SW480 (cell line): ENCODE measurements around the gene TMEM132E.

Experiments used
- DNase-seq: peaks from one replicate; pipeline ENCODE4 v3.0.0-alpha.2; 2016; ENCODE audit warnings: low spot score

TMEM132E gene

DNA sequence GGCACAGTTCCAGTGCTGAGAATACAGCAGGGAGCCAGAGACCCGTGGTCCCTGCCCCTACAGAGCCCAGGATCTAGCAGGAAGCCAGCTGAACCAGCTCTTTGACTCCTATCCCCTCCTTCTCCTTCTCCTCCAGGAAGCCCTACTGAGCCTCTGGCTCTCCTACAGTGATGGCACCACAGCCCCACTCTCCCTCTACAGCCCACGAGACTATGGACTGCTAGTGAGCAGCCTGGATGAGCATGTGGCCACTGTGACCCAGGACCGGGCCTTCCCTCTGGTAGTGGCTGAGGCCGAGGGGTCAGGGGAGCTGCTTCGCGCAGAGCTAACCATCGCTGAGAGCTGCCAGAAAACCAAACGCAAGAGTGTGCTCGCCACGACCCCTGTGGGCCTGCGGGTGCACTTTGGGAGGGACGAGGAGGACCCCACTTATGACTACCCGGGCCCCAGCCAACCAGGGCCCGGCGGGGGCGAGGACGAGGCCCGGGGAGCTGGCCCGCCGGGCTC lies 57.7 kb downstream of the TMEM132E start:
- no peak for DNase-seq

DNA sequence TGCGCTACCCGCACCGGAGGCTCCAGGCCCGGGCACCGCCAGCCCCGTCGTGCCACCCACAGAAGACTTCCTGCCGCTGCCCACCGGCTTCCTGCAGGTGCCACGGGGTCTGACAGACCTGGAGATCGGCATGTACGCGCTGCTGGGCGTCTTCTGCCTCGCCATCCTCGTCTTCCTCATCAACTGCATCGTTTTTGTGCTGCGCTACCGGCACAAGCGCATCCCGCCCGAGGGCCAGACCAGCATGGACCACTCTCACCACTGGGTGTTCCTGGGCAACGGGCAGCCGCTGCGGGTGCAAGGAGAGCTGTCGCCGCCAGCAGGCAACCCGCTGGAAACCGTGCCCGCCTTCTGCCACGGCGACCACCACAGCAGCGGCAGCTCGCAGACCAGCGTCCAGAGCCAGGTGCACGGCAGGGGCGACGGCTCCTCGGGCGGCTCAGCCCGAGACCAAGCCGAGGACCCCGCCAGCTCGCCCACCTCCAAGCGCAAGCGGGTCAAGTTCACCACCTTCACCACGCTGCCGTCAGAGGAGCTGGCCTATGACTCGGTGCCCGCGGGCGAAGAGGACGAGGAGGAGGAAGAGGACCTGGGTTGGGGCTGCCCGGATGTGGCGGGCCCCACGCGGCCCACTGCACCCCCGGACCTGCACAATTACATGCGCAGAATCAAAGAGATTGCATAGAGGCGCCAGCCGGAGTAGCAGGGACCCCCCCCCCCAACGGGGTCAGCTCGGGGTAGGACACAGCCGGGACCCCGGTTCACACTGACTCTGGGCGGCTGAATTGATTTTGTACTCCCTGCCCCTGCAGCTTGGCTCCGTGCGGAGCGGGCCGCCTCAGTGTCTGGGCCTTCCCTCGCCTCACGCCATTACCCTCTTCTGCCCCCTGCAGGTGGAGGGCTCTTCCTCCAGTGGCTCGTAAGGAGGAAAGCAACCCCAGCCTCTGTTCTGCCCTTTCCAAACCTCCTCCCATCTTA lies 58.5 kb downstream of the TMEM132E start:
- peak; percentile 53 for DNase-seq

DNA sequence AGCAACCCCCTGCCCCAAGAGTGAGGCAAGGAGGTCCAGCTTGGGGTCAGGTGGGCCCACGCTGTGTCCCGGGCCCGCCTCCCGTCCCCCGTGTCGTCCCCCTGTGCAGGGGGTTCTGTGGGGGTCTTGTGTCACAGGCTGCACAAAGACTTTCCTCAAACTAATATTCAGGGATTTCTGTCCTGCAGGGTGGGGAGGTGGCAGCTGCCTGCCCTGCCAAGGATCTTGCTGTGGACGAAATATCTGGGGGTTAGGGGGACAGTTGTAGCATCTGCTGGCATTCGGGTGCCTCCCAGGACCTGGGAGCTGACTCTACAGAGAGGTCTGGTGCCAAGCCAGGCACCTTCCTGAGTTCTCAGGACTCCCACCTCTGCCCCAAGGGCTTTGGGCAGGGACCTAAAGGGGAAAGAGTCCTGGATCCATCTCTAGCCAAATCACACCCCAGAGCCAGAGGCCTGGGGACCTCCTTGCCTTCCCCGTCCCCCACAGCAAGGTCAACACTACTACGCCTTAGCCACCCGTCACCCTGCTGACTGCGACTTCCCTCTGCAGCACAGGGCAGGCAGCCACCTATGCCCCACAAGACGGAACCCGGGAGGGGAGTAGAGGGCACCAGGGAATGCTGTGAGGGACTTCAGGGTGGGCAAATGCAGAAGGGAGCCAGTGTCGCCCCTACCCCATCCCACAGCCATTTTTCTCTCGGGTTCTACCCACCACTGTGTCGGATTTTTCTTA lies 59.3 kb downstream of the TMEM132E start:
- no peak for DNase-seq

- no peak for DNase-seq
These were observed 60.5 kb downstream of the TMEM132E start for GRCh38 chr17:34639706-34640425.

- no peak for DNase-seq
These were observed 62.0 kb downstream of the TMEM132E start for GRCh38 chr17:34641368-34641767.

GRCh38 chr17:34644941-34645550 lies 65.7 kb downstream of the TMEM132E start:
- no peak for DNase-seq

- no peak for DNase-seq
These were observed 66.2 kb downstream of the TMEM132E start for GRCh38 chr17:34645594-34645993.

DNA sequence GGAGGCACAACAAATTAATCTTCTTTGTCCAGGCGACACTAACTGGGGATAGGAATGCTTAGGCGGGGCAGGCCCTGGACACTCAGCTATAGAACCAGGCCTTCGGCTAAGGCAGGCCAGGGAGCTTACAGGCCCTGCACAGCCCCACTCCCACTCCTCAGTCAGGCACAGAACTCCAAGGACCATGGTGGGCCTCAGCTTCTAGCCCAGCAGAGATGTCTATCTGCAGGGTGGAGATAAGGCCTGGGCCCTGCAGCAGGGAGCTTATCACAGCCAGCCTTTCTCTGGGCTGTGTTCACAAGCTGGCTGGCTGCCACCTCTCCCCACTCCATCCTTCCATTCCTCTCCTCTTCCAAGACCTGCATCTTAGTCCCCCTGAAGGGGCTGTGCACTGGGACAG lies 68.1 kb downstream of the TMEM132E start:
- DNase-seq: no peak

DNA sequence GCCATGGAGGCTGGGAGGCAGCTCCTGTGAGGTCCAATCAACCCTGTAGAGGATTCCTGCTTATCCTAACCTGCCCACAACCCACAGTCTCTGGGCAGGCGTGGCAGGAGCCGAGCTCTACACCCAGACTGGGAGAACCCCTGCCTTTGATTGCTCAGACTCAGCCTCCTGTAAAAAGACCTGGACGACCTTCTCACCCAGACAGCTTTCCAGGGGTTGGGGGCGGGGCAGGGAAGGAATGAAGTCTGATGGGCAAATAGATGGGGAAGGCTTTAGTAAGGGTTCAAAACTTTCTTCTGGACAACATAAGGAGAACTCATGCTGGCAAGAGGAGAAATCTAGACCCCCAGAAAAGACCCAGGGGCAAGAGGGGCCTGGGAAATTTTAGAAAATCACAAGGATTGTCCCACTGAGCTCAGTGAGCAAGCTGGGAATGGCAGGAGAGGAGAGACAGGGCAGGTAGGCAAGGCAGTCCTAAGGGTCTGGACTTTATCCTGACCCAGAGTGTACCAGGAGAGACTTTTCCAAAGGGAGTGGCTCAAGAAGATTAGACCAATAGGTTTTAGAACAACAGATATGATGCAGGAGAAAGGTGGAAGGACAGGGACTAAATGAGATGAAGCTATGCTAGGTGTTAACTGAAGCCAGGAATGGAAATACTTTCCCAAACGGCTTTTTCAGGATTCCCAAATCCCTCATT lies 70.8 kb downstream of the TMEM132E start:
- no peak for DNase-seq

GRCh38 chr17:34651402-34651811 lies 72.0 kb downstream of the TMEM132E start:
- no peak for DNase-seq

- no peak for DNase-seq
These were observed 72.7 kb downstream of the TMEM132E start for GRCh38 chr17:34652021-34652555.

DNA sequence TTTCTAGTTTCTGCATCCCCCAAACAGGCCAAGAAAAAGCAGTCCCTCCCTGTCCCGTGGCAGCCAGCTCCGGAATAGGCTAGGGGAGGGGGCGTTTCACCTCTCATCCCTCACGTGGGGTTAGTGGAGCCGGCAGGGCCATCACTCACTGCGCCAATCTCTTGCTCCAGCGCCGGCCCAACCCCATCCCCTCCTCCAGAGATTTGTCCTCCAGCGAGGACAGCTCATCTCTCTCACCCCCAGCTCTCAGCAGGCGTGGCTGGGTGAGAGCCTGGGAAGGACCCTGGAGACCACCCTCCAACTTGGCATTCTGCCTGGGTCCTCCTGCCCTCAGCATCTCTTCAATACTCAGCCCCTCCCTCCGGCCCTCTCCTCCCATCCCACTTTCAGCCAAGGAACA lies 74.1 kb downstream of the TMEM132E start:
- no peak for DNase-seq

- DNase-seq: no peak
These were observed 75.0 kb downstream of the TMEM132E start for GRCh38 chr17:34654276-34654880.

GRCh38 chr17:34654881-34655276 lies 75.5 kb downstream of the TMEM132E start:
- no peak for DNase-seq

DNA sequence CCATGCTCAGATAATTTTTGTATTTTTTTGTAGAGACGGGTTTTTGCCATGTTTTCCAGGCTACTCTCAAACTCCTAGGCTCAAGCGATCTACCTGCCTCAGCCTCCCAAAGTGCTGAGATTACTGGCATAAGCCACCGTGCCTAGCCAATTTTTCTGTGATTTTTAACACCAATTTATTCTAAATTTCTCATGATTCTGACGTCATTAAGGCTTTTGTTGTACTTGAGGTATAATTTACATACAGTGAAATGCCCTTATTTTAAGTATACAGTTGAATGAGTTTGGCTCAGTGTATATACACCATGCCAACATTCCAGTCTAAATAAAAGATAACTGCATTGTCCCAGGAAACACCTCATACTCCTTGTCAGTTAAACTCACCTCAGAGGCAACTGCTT lies 77.4 kb downstream of the TMEM132E start:
- no peak for DNase-seq

GRCh38 chr17:34658811-34659560 lies 79.6 kb downstream of the TMEM132E start:
- no peak for DNase-seq

DNA sequence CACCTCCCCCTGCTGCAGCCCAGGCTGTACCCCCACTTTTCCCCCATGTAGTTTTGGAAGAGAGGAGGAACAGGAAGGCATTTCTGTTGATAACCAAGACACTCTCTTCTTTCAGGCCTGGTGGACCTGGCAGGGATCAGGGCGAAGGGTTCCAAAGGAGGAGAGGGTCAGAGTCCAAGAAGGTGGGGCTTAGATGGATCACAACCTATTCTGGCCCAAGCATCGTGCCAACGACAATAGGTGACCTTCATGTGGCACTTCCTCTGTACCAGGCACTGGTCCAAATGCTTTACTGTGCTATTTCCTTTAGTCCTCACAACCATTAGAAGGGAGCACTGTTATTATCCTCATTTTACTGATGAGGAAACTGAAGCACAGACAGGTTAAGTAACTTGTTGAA lies 84.3 kb downstream of the TMEM132E start:
- no peak for DNase-seq

GRCh38 chr17:34665150-34665806 lies 85.9 kb downstream of the TMEM132E start:
- no peak for DNase-seq
